GM23338 (cell line): Measurements from ENCODE around the gene ZBTB44. TPM values are rescaled to one million over a fixed set of nuclear protein-coding genes. Genes with fewer than 3 reads are reported as not detected.
A peak's percentile ranks its signal among the peaks of the same experiment; 100 is the strongest.

ENCODE experiments used
- ATAC-seq: fragments of 200-7000 bp; cut with Tn5 transposase; 3 replicates; pipeline ENCODE4 v1.9.1; 2020
- DNase-seq: peaks from one replicate; pipeline ENCODE4 v3.0.0-alpha.2; 2015; ENCODE audit warnings: low spot score
- H2AFZ ChIP-seq: fragments of 200-600 bp; sonication (generic); 2 replicates; pipeline ENCODE4 v1.8.0; 2016; ENCODE audit warnings: antibody characterized with exemption, mild to moderate bottlenecking, moderate library complexity
- H3F3A ChIP-seq: fragments of 200-600 bp; sonication (generic); replicated peaks from 2 replicates; pipeline ENCODE4 v1.8.0; 2017; ENCODE audit warnings: antibody characterized with exemption, mixed run types, low read depth
- H3K27ac ChIP-seq: fragments of 200-600 bp; sonication (generic); 2 replicates; pipeline ENCODE4 v1.6.1; 2016; ENCODE audit warnings: low read depth
- H3K27me3 ChIP-seq: fragments of 200-600 bp; sonication (generic); 2 replicates; pipeline ENCODE4 v1.8.0; 2016; ENCODE audit warnings: mild to moderate bottlenecking, mixed run types, moderate library complexity; ENCODE audit not compliant: insufficient read depth
- H3K36me3 ChIP-seq: fragments of 200-600 bp; sonication (generic); 2 replicates; pipeline ENCODE4 v1.8.0; 2016; ENCODE audit warnings: mild to moderate bottlenecking; ENCODE audit not compliant: insufficient read depth
- H3K4me1 ChIP-seq: fragments of 200-600 bp; sonication (generic); 2 replicates; pipeline ENCODE4 v1.8.0; 2016; ENCODE audit warnings: mild to moderate bottlenecking, moderate library complexity; ENCODE audit not compliant: insufficient read depth
- H3K4me2 ChIP-seq: fragments of 200-600 bp; sonication (generic); 2 replicates; pipeline ENCODE4 v1.7.1; 2017; ENCODE audit warnings: mixed run types
- H3K4me3 ChIP-seq: fragments of 200-600 bp; sonication (generic); 2 replicates; pipeline ENCODE4 v1.6.1; 2016; ENCODE audit warnings: mixed run types
- H3K79me2 ChIP-seq: fragments of 200-600 bp; sonication (generic); replicated peaks from 2 replicates; pipeline ENCODE4 v1.8.0; 2017; ENCODE audit warnings: mild to moderate bottlenecking; ENCODE audit not compliant: insufficient read depth
- H3K9me2 ChIP-seq: fragments of 200-600 bp; sonication (generic); 2 replicates; pipeline ENCODE4 v1.8.0; 2017; ENCODE audit not compliant: insufficient read depth
- H4K20me1 ChIP-seq: fragments of 200-600 bp; sonication (generic); replicated peaks from 2 replicates; pipeline ENCODE4 v1.8.0; 2017; ENCODE audit warnings: mild to moderate bottlenecking; ENCODE audit not compliant: insufficient read depth
- H3K27ac Mint-ChIP-seq: 2 replicates; pipeline ENCODE4 v1.8.0; 2020; ENCODE audit warnings: inconsistent platforms, mild to moderate bottlenecking, moderate library complexity, mixed read lengths
- H3K27me3 Mint-ChIP-seq: 3 replicates; pipeline ENCODE4 v1.8.0; 2022; ENCODE audit warnings: low read depth, mild to moderate bottlenecking, moderate library complexity, mixed read lengths, inconsistent platforms; ENCODE audit not compliant: insufficient read depth, poor library complexity
- H3K36me3 Mint-ChIP-seq: 3 replicates; pipeline ENCODE4 v1.8.0; 2021; ENCODE audit warnings: low read depth, mild to moderate bottlenecking, inconsistent platforms, moderate library complexity, mixed read lengths
- H3K4me1 Mint-ChIP-seq: 3 replicates; pipeline ENCODE4 v1.8.0; 2020; ENCODE audit warnings: mild to moderate bottlenecking, inconsistent platforms, mixed read lengths
- H3K4me3 Mint-ChIP-seq: 3 replicates; pipeline ENCODE4 v1.8.0; 2021; ENCODE audit warnings: moderate library complexity, mild to moderate bottlenecking, inconsistent platforms, mixed read lengths
- H3K9me3 Mint-ChIP-seq: 3 replicates; pipeline ENCODE4 v1.8.0; 2020; ENCODE audit warnings: moderate library complexity, mild to moderate bottlenecking, inconsistent platforms, mixed read lengths
- CREB1 ChIP-seq: fragments of 250-450 bp; sonication (Bioruptor Pico); IDR thresholded peaks from 2 replicates; pipeline ENCODE4 v1.5.0; 2020; ENCODE audit warnings: low read depth, mild to moderate bottlenecking, moderate library complexity
- EZH2 ChIP-seq: fragments of 200-600 bp; sonication (generic); IDR thresholded peaks from one replicate; pipeline ENCODE4 v1.8.0; 2017; ENCODE audit warnings: antibody characterized with exemption, mild to moderate bottlenecking, low read depth; ENCODE audit not compliant: unreplicated experiment
- EZH2phosphoT487 ChIP-seq: fragments of 200-600 bp; sonication (generic); IDR thresholded peaks from one replicate; pipeline ENCODE4 v1.8.1; 2018; ENCODE audit warnings: antibody characterized with exemption; ENCODE audit not compliant: unreplicated experiment
- JUNB ChIP-seq: IDR thresholded peaks from one replicate; pipeline ENCODE4 v1.6.1; 2016; ENCODE audit warnings: antibody characterized with exemption; ENCODE audit not compliant: unreplicated experiment
- NANOG ChIP-seq: IDR thresholded peaks from 2 replicates; pipeline ENCODE4 v1.6.1; 2016; ENCODE audit warnings: antibody characterized with exemption, borderline replicate concordance
- POLR2AphosphoS5 ChIP-seq: IDR thresholded peaks from 2 replicates; pipeline ENCODE4 v1.6.1; 2016; ENCODE audit warnings: antibody characterized with exemption, low read depth
- ZNF114 ChIP-seq: fragments of 250-450 bp; sonication (Bioruptor Pico); IDR thresholded peaks from 2 replicates; pipeline ENCODE4 v1.5.0; 2020; ENCODE audit warnings: mild to moderate bottlenecking, moderate library complexity
- ZNF331 ChIP-seq: fragments of 250-450 bp; sonication (Bioruptor Pico); IDR thresholded peaks from 2 replicates; pipeline ENCODE4 v1.5.0; 2020; ENCODE audit warnings: low read depth, mild to moderate bottlenecking, moderate library complexity
- polyA plus RNA-seq: library from polyadenylated mRNA; unstranded; fragments of >200 nt; fragmentation: Nextera tagmentation; extraction: Ambion mirVana; gene quantifications from 2 replicates; pipeline ENCODE4 v1.2.1, GENCODE V29; 2016
- total RNA-seq: library from RNA; depleted of rRNA; stranded (reverse); fragments of >200 nt; shearing (Covaris generic); gene quantifications from 2 replicates; pipeline ENCODE4 v1.2.3, GENCODE V29; 2014
- TF ChIP-seq, protein P1 (sequence below): IDR thresholded peaks from one replicate; pipeline ENCODE4 v1.6.1; 2018; ENCODE audit warnings: antibody characterized with exemption; ENCODE audit not compliant: unreplicated experiment
- TF ChIP-seq, protein P2 (sequence below), 2 experiments: fragments of 200-600 bp in 1 of 2; sonication (generic) in 1 of 2; conservative IDR thresholded peaks; 2 replicates each; pipeline versions ENCODE4 v1.5.1 to v1.6.1; 2016 to 2017; ENCODE audit warnings: antibody characterized with exemption in 2 of 2, low read depth in 2 of 2, mild to moderate bottlenecking in 2 of 2, moderate library complexity in 1 of 2
- TF ChIP-seq, protein P3 (sequence below): IDR thresholded peaks from 2 replicates; pipeline ENCODE4 v1.6.1; 2016; ENCODE audit warnings: antibody characterized with exemption

ZBTB44 gene
- total and polyA plus RNA-seq, 2 experiments from 2014 or later, result 61.2 to 102 TPM

DNA sequence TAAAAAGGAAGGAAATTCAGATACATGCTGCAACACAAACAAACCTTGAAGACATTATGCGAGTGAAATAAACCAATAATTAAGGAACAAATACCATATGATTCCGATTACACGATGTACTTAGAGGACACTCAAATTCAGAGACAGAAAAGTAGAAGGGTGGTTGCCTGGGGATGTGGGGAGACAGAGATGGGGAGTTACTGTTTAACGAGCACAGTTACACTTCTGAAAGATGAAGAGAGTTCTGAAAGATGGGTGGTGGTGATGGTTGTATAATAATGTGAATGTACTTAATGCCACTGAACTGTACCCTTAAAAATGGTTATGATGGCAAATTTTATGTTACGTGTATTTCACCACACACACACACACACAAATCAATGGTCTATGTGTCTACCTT is 14.7 kb downstream of the ZBTB44 start (continued):
- TF ChIP-seq, protein P1, sequence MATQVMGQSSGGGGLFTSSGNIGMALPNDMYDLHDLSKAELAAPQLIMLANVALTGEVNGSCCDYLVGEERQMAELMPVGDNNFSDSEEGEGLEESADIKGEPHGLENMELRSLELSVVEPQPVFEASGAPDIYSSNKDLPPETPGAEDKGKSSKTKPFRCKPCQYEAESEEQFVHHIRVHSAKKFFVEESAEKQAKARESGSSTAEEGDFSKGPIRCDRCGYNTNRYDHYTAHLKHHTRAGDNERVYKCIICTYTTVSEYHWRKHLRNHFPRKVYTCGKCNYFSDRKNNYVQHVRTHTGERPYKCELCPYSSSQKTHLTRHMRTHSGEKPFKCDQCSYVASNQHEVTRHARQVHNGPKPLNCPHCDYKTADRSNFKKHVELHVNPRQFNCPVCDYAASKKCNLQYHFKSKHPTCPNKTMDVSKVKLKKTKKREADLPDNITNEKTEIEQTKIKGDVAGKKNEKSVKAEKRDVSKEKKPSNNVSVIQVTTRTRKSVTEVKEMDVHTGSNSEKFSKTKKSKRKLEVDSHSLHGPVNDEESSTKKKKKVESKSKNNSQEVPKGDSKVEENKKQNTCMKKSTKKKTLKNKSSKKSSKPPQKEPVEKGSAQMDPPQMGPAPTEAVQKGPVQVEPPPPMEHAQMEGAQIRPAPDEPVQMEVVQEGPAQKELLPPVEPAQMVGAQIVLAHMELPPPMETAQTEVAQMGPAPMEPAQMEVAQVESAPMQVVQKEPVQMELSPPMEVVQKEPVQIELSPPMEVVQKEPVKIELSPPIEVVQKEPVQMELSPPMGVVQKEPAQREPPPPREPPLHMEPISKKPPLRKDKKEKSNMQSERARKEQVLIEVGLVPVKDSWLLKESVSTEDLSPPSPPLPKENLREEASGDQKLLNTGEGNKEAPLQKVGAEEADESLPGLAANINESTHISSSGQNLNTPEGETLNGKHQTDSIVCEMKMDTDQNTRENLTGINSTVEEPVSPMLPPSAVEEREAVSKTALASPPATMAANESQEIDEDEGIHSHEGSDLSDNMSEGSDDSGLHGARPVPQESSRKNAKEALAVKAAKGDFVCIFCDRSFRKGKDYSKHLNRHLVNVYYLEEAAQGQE, result no peak
- TF ChIP-seq CREB1 (CRISPR knock-in tag), result no peak
- no peak for TF ChIP-seq JUNB
- no peak for TF ChIP-seq NANOG
- TF ChIP-seq, protein P2, sequence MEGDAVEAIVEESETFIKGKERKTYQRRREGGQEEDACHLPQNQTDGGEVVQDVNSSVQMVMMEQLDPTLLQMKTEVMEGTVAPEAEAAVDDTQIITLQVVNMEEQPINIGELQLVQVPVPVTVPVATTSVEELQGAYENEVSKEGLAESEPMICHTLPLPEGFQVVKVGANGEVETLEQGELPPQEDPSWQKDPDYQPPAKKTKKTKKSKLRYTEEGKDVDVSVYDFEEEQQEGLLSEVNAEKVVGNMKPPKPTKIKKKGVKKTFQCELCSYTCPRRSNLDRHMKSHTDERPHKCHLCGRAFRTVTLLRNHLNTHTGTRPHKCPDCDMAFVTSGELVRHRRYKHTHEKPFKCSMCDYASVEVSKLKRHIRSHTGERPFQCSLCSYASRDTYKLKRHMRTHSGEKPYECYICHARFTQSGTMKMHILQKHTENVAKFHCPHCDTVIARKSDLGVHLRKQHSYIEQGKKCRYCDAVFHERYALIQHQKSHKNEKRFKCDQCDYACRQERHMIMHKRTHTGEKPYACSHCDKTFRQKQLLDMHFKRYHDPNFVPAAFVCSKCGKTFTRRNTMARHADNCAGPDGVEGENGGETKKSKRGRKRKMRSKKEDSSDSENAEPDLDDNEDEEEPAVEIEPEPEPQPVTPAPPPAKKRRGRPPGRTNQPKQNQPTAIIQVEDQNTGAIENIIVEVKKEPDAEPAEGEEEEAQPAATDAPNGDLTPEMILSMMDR (conservative IDR thresholded peaks at IDR 0.05; ENCODE audit: low read depth in 2 of 2), result no peak

DNA sequence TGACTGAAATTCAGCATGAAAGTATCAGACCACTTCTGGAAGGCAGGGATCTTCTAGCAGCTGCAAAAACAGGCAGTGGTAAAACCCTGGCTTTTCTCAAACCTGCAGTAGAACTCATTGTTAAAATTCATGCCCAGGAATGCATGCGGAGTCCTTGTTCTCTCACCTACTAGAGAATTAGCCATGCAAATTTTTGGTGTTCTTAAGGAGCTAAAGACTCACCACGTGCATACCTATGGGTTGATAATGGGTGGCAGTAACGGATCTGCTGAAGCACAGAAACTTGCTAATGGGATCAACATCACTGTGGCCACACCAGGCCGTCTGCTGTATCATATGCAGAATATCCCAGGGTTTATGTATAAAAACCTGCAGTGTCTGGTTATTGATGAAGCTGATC is 19.1 kb downstream of the ZBTB44 start:
- Mint-ChIP-seq H3K4me1 (peaks cover 43% of the 10 kb centered on the region), H3K27ac (peak overlapping the region; percentile 68), H3K4me3 (0 out of 3 replicates have a peak overlapping the region, but pooled peaks have one; percentile 8), H3K36me3 (peaks cover 16% of the 10 kb centered on the region; the same call in 2 of the 3 replicates), H3K9me3 (no peaks in the 10 kb centered on the region), H3K27me3 (no peaks in the 10 kb centered on the region)
- Histone ChIP-seq H3K9me2 (no peaks in the 10 kb centered on the region), H2AFZ (no peak overlapping the region), H3K36me3 (no peaks in the 10 kb centered on the region), H4K20me1 (peaks cover 3% of the 10 kb centered on the region; the same call in 1 of the 2 replicates), H3K4me3 (no peak overlapping the region), H3K27me3 (no peaks in the 10 kb centered on the region), H3K4me2 (peak overlapping the region; percentile 47), H3K4me1 (peaks cover 44% of the 10 kb centered on the region), H3K79me2 (peaks cover 89% of the 10 kb centered on the region), H3F3A (peaks cover 5% of the 10 kb centered on the region; the same call in 1 of the 2 replicates), H3K27ac (peak overlapping the region; percentile 90)
- ATAC-seq (peak; percentile 91), DNase-seq (peak; percentile 87)
- TF ChIP-seq, protein P2 (conservative IDR thresholded peaks at IDR 0.05; ENCODE audit: low read depth in 2 of 2), result no peak
- TF ChIP-seq ZNF114 (CRISPR knock-in tag) (no peak), NANOG (peak; percentile 54; the same call in 1 of the 2 replicates), JUNB (no peak), ZNF331 (CRISPR knock-in tag) (no peak), EZH2phosphoT487 (no peak), POLR2AphosphoS5 (no peak), EZH2 (no peak), CREB1 (CRISPR knock-in tag) (no peak)
- TF ChIP-seq, protein P3, sequence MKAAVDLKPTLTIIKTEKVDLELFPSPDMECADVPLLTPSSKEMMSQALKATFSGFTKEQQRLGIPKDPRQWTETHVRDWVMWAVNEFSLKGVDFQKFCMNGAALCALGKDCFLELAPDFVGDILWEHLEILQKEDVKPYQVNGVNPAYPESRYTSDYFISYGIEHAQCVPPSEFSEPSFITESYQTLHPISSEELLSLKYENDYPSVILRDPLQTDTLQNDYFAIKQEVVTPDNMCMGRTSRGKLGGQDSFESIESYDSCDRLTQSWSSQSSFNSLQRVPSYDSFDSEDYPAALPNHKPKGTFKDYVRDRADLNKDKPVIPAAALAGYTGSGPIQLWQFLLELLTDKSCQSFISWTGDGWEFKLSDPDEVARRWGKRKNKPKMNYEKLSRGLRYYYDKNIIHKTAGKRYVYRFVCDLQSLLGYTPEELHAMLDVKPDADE, result no peak
